ENCODE measurements around the gene TMEM266. TPM values are rescaled to one million over a fixed set of nuclear protein-coding genes. Genes with fewer than 3 reads are reported as not detected.

TMEM266 gene
- total RNA-seq, 2 donors from 2014 or later = 0.28 TPM; not detected in 1

DNA sequence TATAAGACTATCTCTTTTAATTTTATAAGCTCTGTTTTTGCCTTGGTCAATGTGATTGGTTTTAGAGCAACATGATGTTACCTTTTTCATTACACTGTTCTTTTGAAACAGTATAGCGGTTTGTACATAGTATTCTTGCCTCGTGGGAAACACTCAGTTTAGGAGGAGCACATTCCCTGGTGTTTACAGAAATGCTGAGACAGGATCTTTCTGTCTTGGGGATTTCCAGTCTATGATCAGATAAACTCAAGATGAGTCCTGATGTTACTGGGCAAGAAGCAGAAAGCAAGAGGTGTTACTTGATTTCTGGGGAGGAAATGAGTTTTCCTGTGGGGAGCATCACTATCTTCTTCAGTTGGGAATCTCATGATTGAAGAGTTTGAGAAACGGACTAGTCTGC, 2.5 kb downstream of the TMEM266 start:
- DNase-seq (ENCODE audit: low spot score) = no peak
- intact Hi-C loops (cut with DNase I) = no loop called here

DNA sequence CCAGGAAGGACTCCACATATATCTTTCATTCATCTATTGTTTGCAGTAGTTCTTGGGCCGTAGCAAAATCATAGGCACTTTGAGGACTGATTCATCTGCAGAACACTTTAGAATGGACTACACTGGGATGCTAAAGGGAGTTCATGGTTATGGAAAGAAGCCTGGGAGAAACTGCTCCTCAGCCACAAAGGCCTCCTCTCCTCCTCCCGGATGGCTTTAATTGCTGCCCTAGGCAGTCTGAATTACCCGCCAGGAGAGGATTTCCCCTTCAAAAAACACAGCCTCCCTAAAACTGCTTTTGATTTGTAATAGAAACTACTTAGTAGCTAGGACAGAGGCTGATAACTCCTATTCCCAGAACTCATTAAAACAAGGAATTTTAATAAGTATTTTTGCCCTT, 4.6 kb downstream of the TMEM266 start:
- no peak for DNase-seq (ENCODE audit: low spot score)
- intact Hi-C loops (cut with DNase I) = no loop called here

DNA sequence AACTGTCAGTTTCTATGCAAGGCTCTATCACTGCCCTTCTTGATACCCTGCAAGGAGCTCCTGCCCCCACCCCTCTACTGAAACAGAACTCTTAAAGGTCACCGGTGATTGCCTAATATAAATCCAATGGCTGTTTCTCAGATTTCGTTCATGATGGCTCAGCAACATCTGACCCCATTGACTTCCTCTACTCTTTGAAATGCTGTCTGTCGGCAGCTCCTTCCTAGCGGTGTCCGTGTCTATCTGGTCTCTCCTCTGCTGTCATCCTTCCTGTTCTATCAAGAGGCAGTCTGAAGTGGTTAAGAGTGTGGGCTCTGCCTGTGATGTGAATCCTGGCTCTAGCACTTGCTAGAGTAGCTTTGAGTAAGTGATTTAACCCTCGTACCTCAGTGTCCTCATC, 5.5 kb downstream of the TMEM266 start:
- intact Hi-C loops (cut with DNase I) = no loop called here
- no peak for DNase-seq (ENCODE audit: low spot score)

DNA sequence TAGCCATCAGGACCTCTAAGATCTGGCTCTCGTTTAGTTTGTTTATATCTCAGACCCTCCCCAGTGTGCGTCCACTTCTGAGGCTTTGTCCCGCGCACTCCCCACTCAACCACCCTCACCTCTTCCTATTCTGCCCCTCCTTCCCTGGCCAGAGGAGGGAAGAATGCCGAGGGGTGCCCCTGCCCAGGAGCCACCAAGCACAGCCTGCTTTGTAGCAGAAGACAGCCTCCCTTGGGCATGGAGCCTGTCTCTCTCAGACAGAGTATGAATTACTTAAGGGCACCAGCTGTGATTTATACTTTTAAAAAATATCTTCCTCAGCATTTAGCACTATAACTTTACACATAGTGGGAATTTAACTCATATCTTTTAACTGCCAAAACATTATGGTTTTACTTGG, 6.0 kb downstream of the TMEM266 start:
- DNase-seq (ENCODE audit: low spot score) = no peak
- intact Hi-C loops (cut with DNase I) = no loop called here

DNA sequence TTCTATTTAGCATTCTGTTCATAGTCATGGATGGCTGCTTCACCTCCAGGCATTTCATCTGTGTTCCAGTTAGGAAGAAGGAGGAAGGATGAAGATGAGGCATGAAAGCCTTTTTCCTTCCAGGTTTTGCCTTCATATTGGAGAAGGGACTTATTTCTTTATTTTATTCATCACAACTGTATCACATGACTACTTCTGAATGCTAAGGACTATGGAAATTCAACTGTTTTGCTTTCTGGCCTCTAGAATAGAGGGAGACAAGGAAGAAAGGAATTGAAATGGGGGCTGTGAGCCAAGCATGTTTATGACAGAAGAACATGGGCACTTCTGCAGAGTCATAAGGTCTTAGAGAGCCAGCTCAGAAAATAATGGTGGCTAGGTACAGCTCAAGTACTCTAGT, 10.4 kb downstream of the TMEM266 start:
- intact Hi-C loops (cut with DNase I) = no loop called here
- DNase-seq (ENCODE audit: low spot score) = no peak

DNA sequence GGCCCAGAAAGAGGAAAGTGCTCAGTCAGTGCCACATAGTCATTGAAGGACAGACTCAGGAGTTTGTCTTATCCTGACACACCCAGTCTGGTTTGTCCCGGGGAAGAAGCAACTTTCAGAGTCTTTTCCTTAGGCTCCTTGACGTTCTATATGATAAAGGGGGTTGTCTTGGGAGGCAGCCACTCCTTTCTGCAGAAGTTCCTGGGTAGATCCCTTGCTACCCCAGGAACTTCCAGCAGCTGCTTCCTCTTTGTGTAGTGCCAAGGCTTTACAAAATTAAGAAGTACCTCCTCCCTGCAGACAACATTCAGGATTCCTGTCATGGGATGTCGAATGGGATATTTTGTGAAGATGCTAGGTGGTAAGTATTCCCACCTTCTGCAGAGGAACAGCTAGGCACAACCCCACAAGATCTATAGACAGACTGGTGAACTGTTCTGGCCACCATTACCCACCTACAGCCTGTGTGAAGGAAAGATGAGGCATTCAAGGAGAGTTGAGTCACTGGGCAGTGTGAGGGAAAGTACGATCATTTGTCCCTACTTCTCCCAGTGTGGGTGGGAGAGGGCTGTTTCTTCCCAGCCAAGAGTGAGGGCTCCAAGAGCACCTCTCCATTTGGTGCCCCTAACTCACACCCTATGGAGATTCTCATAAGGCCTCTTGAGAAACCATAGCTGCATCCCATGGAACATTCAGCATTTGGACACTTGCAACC, 11.3 kb downstream of the TMEM266 start:
- DNase-seq (ENCODE audit: low spot score) = no peak
- intact Hi-C loops (cut with DNase I) = no loop called here

DNA sequence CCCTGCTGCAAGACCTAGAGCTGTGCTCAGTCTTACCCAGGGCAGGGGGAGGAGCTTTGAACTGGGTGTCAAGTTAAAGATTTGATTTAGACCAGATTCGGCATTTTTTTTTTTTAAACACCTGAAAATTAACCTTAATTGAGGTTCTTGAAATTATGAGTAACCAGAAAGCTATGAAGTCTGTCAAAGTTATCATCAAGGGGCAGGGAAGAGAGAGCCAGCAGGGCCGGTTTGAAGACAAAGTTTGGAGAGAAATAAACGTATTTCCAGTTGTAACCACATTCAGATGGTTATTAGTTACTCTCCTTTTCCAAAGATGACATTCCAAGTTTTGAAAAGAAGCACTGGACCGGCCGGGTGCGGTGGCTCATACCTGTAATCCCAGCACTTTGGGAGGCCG, 12.0 kb downstream of the TMEM266 start:
- DNase-seq (ENCODE audit: low spot score) = no peak
- intact Hi-C loops (cut with DNase I) = no loop called here

DNA sequence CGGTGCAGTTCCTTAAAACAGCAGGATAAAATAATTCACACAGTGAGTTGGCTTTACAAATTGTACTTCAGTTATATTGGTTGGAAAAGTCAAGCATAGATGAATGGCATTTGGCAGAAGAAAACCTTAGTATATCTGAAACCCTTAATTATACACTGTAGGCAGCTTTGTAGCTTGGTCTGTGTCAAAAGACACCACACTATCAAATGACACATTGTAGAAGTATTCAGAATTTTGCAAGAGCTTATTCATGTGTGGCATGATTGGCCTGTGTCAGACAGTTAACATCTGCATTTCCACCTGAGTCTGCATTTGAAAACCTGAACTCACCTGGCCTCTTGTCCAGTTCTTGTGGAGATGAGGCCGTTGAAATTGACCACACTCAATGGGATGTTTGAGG, 13.8 kb downstream of the TMEM266 start:
- DNase-seq (ENCODE audit: low spot score) = no peak
- intact Hi-C loops (cut with DNase I) = no loop called here

DNA sequence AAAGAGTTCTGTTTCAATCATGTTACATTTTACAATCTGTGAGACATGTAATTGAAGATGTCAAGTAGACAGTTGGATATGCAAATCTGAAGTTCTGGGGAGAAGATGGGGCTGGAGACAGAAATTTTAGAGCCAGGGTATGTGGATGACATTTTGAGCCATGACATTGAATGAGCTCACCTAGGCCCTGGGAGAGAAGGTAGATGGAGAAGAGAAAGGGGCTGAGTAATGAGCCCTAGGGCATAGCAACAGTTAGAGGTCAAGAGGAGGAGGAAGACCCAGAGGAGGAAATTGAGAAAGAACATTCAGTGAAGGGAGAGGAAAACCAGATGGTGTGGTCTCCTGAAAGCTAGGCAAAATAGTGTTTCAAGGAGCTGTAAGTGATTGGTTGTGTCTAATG, 15.3 kb downstream of the TMEM266 start:
- intact Hi-C loops (cut with DNase I) = no loop called here
- no peak for DNase-seq (ENCODE audit: low spot score)

DNA sequence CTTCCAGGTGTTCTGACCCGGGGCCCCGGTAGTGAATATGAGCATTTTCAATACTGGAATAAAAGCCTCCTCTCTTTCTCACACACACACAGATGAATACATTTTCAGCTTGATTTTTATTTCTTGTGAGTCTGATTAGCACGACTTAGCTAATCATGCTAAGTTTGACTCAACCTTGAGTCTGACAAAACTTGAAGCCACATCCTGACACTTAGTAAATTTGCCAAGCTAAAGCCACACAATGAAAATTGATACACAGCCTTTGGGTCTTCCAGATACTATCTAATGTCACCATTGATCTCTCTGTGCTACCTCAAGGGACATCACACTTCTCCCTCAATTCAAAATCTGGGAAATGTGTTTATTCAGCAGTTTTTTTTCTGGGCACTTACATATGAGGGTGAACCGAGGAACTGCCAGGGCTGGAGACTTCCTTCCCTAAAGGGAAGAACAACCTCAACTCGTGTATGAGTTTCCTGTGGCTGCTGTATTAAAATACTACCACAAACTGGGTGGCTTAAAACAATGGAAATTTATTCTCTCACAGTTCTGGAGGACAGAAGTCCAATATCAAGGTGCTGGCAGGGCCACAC, 18.6 kb downstream of the TMEM266 start:
- DNase-seq (ENCODE audit: low spot score) = no peak
- intact Hi-C loops (cut with DNase I) = no loop called here

DNA sequence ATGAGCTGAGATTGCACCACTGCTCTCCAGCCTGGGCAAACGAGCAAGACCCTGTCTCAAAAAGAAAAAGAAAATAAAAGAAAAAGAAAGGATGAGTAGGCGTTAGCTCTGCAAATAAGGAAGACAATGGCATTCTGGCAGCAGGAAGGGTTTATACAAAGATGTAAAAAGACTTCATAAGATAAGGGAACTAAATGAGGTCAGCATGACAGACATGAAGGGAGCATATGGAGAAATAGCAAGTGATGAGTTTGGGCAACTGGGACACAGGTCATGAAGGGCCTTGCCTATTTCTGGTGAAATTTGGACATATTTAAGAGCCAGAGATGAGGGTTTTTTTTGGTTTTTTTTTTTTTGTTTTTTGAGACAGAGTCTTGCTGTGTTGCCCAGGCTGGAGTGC, 24.5 kb downstream of the TMEM266 start:
- no peak for DNase-seq (ENCODE audit: low spot score)
- intact Hi-C loops (cut with DNase I) = no loop called here

DNA sequence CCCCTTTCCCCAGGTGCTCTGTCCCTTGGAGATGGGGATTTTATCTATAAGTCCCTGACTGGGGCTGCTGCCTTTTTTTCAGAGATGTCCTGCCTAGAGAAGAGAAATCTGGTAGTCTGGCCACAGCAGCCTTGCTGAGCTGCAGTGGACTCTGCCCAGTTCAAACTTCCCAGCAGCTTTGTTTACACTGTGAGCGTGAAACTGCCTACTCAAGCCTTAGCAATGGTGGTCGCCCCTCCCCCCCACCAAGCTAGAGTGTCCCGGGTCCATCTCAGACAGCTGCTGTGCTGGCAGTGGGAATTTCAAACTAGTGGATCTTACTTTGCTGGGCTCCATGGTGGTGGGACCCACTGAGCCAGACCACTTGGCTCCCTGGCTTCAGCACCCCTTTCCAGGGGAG, 38.9 kb downstream of the TMEM266 start:
- no peak for DNase-seq (ENCODE audit: low spot score)
- intact Hi-C loops (cut with DNase I) = no loop called here

DNA sequence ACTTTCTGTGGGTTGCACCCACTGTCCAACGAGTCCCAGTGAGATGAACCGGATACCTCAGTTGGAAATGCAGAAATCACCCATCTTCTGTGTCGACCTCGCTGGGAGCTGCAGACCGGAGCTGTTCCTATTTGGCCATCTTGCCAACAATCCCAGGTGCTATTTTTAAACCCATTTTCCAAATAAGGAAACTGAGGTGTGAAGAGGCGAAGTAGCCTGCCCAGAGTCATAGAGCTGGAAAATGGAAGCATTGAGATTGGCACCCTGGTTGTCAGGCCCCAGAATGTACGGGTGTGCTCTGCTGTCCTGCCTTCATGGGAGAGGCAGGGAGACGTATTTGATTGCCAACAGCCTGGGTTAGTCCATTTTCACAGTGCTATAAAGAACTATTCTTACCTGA, 39.6 kb downstream of the TMEM266 start:
- DNase-seq (ENCODE audit: low spot score) = no peak
- intact Hi-C loops (cut with DNase I) = no loop called here

DNA sequence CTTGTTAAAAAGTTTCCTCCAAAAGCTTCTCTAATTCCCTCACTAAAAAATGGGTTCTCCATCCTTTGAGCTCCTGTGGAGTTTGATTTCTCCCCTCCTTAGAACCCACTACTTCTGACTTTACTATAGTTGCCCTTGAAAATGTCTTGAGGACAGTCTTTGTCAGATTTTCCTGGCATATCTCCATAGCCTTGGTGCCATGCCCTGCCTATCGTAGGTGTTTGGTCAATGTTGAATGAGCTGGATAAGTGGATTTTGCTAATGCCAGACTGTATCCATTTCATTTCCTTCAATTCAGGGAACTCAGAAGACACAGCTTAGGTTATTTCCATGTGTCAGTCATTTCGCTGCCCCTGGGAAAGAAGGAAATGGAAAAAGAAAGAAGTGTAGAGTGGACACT, 40.6 kb downstream of the TMEM266 start:
- DNase-seq (ENCODE audit: low spot score) = no peak
- intact Hi-C loops (cut with DNase I) = no loop called here

DNA sequence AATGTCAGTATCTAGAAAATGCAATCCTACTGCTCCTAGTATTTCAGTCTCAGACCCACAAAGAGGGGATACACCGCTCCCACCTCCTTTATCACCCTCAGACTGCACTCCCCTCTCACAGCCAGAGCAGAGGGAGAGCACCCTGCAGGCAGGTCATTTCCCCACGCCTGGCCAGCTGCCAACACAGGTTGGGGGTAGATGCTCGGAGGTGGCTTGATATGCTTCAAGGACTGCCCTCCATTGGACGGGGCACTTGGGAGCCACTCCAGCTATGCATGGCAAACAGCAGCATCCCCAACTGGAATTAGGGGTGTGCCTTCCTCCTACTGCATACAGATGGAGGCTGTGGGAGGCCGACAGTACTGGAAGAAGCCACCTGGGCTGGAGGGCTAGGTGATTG, 41.9 kb downstream of the TMEM266 start:
- intact Hi-C loops (cut with DNase I) = no loop called here
- no peak for DNase-seq (ENCODE audit: low spot score)

DNA sequence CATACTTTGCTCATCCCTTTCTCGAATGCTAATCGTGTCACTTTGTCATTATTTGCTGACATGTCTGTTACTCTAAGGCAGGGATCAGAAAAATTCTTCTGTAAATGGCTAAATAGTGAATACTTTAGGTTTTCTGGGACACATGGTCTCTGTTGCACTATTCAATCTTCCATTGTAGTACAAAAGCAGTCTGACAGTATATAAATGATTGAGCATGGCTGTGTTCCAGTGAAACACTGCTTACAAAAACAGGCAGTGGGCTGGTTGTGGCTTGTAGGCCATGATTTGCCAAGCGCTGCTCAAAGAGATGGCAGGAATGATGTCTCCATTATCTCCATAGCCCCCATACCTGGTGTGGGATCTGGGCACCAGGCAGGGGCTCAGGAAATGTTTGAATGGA, 45.6 kb downstream of the TMEM266 start:
- intact Hi-C loops (cut with DNase I) = no loop called here
- no peak for DNase-seq (ENCODE audit: low spot score)

DNA sequence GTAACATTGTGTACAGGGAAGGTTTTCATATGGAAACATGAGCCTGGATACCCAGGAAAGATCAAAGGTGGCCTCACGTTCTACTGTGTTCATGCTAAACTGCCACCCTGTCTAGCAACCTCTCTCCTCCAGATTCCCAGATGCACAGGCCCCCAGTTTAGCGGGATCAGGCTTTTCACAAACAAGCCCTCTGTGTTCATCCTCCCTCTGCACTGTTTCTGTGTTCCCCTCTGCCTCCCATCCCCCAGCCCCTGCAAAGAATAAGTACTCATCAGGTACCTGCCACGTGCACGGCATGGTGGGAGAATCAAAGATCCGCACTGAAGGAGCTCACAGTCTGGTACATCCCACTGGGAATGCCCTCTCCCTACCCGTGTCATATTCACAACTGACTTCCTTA, 46.1 kb downstream of the TMEM266 start:
- intact Hi-C loops (cut with DNase I) = no loop called here
- no peak for DNase-seq (ENCODE audit: low spot score)

DNA sequence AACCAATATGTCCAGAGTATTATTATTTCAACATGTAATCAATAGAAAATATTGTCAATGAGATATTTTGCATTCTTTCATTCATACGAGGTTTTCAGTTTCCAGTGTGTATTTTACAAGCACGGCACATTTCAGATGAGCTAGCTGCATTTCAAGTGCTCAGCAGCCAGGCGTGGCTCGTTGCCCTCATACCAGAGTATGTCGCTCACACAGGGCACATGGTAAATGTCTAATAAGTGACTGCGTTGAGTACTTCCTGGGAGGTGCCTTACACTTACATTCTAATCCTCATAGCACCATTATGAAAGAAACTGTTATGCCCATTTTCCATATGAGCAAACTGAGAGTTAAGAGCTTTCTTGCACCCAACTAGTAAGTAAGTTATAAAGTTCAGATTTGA, 47.4 kb downstream of the TMEM266 start:
- DNase-seq (ENCODE audit: low spot score) = no peak
- intact Hi-C loops (cut with DNase I) = no loop called here

DNA sequence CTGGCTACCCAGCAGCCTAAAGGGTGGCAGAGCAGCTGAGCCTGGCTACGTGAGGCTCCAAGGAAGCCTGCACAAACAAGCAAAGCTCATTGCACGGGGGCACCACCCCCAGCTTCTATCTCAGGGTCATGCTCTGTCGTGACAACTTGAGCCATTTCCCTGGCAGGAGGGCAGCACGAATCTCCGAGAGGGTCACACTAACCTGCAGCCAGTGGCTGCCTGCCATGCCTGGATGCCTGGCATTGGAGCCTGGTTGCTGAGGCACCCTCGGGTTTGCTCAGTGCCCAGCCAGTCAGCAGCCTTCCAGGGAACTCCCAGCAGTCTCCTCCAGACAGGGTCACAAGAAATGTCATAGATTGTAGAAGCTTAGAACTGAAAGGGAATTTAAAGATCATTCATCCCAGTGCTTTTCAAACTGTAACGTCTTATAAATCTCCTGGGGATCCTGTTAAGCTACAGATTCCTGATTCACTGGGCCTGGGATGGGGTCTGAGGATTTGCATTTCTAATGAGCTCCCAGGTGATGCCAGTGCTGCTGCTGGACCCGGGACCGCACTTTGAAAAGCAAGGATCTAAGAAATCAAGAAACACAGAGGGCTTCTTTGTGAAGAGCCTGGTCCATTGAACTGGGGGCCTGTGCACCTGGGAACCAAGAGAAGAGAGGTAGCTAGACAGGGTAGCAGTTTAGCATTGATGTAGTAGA, 48.4 kb downstream of the TMEM266 start:
- DNase-seq (ENCODE audit: low spot score) = no peak
- intact Hi-C loops (cut with DNase I) = no loop called here

DNA sequence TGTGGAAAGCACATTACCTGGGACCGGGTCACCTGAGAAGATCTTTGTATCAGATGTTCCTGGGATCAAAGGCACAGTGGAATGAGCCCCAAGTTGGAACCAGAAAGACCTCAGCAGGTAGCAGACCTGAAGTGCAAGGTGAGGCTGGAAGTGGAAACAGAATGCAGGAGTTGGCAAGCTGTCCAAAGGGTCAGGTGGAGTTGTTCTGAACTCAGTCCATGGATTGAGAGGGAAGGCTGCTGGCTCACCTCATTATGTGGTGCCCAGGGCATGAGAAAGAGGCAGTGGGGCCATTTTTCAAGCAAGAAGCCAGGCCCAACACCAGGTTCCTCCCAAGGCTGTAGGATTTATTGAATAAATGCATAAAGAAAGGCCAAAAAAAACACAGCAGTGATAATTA, 49.3 kb downstream of the TMEM266 start:
- intact Hi-C loops (cut with DNase I) = no loop called here
- DNase-seq (ENCODE audit: low spot score) = no peak

DNA sequence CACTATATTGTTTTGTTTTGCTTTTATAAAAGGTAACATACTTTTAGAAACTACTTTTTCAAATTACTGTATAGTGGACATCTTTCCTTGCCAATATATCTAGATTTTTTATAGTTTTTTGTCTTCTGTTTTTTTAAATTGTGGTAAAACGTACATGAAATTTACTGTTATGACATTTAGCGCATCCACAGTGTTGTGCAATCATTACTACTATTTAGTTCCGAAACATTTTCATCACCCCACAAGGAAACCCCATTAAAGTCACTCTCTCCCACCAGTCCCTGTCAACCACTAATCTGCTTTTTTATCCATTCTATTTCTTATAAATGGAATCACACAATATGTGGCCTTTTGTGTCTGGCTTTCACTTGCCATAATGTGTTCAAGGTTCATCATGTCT, 54.8 kb downstream of the TMEM266 start:
- intact Hi-C loops (cut with DNase I) = loop anchor here in 1 of 2 donors (10.0 kb wide), 1 partner anchor 860 kb away; no protein-coding TSS in a partner anchor

More for the DNA sequence above, 54.8 kb downstream of the TMEM266 start:
- DNase-seq (ENCODE audit: low spot score) = no peak

Data from posterior vena cava (tissue), 2 donors.